Measurements from ENCODE around the gene C4orf36.
A peak's percentile ranks its signal among the peaks of the same experiment; 100 is the strongest.

C4orf36 gene

GRCh38 chr4:86891762-86892635 lies at the start of gene C4orf36:
TSS of gene C4orf36 (minus strand) at chr4:86892422. CDS start at chr4:86891520, 902 bp downstream.
- DNase-seq = peak; percentile 69

GRCh38 chr4:86940920-86941460 lies 48.8 kb upstream of the C4orf36 start:
- DNase-seq = no peak

DNA sequence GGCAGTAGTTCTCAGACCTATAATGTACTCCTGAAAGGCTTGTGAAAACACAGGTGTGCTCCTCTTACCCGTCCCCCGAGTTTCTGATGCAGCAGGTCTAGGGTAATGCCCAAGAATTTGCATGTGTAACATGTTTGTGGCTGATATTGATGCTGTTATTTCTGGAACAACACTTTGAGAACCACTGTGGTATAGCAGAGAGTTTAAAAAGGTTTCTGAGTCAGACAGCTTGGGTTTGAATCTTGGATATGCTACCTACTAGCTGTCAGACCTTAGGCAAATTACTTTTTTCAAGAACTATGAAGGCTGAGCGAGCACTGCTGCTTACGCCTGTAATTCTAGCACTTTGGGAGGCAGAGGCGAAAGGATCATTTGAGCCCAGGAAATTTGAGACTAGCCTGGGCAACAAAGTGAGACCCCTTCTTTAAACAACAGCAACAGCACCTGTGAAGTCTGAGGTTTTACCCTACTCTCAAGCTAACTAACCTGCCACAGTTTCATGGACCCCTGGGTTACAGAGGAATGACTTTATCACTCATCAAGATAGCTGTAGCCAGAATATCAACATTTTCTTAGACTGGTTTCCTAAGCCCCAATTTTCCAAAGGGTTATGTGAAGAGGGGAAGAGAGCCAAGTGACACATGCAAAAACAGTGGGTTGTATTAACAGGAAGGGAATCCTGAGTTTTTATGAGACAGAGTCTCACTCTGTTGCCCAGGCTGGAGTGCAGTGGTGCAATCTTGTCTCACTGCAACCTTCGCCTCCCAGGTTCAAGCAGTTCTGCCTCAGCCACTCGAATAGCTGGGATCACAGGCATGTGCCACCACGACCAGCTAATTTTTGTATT lies 47.7 kb upstream of the C4orf36 start:
- no peak for DNase-seq

DNA sequence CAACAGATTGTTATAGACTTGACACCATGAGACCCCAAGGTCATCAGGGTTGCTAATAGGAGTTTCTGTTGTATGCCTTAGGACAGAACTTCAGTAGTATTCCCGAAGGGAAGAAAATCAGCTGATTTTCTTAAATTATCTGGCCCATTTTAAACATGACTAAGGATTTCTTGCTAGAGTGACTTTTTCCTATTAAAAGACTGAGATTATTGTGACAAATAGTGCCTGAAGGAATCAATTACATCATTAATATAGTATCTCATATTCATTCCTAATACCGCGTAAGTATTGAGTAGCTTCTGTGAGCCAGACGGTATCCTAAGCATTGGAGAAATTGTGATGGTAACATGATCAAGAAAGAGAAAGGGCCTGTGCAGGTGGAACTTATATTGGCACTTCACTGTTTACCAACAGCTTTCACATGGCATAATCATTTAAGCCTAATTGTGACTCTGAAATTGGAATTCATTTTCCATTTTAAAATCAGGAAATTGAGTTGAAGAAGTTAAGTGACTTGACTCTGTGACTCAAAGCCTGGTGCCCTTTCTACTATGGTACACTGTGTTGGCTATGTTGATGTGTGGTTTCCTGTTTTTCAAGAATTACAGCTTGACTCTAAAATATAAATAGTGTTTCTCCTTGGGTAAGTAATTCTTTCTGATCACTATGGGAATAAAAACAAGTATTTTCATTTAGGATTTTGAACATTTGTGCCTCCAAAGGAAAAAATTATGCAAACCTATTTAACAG lies 46.7 kb upstream of the C4orf36 start:
- DNase-seq = no peak

DNA sequence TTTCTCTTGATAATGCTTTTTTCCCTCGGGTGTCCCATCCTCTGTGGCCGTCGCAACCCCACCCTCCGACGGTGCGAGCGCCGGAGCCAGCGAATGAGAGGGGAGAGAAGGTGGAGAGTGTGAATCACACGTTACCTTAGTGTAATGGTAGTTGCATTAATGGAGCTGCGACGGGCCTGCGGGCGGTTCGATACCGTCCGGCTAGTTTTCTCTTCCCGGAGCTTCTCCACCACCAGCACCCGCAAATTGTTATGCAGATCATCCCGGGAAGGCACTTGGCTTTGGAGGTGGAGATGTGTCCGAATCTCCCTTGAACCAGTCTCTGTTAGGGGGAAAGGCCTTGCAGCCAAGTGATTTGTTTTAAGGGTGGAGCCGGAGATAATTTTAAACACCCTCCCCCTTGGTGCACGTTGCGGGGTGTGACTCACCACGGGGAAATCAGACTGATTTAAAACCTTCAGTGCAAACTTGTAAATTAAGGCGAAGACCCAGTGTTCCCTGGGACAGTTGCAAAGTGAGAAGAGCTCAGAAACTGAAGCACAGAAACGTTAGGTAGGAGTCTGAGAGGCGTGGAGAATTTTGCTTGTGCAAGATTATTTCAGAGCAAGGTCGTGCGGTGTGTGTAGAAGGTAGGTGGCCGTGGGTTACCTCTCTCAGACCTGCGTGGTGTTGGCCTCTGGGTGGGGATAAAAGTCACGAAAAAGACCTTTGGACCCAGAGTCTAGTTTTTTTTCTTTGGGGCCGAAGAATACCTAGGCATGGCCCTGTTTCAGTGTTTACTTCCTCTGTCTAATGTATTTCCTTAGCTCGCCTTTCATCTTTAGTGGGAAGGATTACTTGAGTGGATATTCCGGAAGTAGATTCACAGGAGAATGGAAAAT lies 43.9 kb upstream of the C4orf36 start:
- peak; percentile 81 for DNase-seq

DNA sequence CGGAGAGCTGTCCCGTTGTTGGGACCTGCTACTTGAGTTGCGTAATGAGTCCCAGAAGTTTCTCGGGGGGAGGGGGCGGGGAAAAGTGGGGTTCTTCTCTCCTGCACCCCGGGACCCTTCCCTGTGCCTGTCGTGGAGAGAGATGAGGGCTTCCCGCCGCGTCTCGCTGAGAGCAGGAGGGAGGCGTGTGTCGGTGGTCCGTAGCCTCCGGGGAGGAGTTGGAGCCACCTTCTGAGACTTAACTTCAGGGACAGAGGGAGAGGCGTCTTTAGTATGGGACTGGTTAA lies 43.3 kb upstream of the C4orf36 start:
- DNase-seq = no peak

GRCh38 chr4:86934771-86935565 lies 42.7 kb upstream of the C4orf36 start, which contains the start of gene AFF1:
TSS of gene AFF1 (plus strand) at chr4:86935011. CDS start at chr4:86948534, 13,523 bp downstream.
- peak; percentile 93 for DNase-seq

GRCh38 chr4:86934147-86934770 lies 42.0 kb upstream of the C4orf36 start:
- DNase-seq = no peak

- no peak for DNase-seq
Measured at GRCh38 chr4:86928400-86929255, 36.4 kb upstream of the C4orf36 start.

DNA sequence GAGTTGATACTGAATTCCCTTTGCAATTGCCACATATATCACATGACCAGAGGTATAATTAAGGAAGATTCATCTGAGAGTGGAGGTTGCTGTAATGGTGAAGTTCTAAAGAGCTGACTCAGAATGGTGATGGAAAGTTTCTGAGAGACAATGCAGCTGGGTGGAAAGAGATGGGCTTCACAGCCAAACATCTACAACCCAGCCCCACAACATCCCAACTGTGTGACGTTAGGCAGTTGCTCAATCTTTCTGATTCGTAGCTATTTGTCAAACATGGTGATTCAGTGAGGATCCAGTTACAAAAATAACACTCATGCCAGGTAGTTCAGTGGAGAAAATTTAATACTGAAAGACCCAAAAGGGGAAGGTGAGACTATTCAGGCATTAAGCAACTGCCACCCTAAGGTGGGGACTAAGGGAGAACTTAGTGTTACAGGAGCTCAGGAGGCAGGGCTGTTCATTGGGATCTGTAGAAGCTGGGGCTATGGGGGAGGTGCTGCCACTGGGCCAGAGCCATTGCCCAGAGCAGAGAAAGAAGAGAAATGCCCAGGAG lies 35.7 kb upstream of the C4orf36 start:
- DNase-seq = no peak

GRCh38 chr4:86926435-86927086 lies 34.3 kb upstream of the C4orf36 start:
- no peak for DNase-seq

GRCh38 chr4:86924811-86925210 lies 32.6 kb upstream of the C4orf36 start:
- DNase-seq = no peak

DNA sequence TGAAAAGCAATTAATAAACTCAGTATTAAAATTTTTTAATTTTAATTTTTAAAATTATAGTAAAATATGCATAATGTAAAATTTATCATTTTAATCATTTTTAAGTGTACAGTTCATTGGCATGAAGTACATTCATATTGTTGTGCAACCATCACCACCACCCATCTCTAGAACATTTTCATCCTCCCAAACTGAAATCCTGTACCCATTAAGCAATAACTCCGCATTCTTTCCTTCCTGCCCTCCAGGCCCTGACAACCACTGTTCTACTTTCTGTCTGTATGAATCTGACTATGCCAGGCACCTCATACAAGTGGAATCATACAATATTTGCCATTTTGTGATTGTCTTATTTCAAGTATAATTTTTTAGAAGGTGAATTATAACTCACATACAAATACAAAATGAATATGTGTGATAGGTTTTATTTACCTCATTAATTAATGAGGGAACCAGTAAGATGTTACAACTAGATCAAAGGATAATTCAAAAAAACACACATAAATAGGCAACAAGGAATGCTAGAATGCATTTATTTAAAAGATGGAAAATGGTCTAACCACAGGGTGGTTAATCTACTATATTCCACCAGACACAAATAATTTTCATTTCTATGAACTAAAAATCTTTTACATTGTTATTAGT lies 29.5 kb upstream of the C4orf36 start:
- DNase-seq = peak; percentile 7

DNA sequence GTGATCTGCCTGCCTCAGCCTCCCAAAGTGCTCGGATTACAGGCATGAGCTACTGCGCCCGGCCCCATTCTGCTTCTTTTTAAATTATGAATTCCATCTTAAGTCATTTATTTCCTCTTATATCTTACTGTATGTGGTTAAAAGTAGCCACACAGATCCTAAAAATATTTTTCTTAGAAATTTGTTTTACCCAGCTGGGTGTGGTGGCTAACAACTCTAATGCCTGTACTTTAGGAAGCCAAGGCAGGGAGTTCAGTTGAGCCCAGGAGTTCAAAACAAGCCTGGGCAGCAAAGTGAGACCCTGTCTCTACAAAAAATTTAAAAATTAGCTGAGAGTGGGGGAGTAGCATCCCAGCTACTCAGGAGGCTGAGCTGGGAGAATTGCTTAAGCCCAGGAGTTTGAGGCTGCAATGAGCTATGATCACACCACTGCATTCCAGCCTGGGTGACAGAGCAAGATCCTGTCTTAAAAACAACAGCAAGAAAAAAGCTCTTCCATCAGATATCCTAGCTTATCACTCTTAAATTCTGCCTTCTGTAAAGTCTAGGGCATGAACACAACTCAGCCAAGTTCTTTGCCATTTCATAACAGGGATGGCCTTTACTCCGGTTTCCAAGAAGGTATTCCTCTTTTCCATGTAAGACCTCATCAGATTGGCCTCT lies 27.5 kb upstream of the C4orf36 start:
- DNase-seq = no peak

- DNase-seq = no peak
Measured at GRCh38 chr4:86918539-86919072, 26.4 kb upstream of the C4orf36 start.

GRCh38 chr4:86917212-86918039 lies 25.2 kb upstream of the C4orf36 start:
- DNase-seq = no peak

Measured in activated CD8-positive, alpha-beta memory T cell treated with anti-CD3 and anti-CD28 coated beads, Interleukin-2, amount 50 U/mL, for 48 hours (primary cell).